ENCODE results near the gene IL10RB. TPM values are rescaled to one million over a fixed set of nuclear protein-coding genes. Genes with fewer than 3 reads are reported as not detected.

The IL10RB gene
- total and polyA plus RNA-seq, 2 of the 13 experiments (the other 11 are each of a cell fraction or from before 2014, with no cell fraction given), result 17.4 to 18.2 TPM

DNA sequence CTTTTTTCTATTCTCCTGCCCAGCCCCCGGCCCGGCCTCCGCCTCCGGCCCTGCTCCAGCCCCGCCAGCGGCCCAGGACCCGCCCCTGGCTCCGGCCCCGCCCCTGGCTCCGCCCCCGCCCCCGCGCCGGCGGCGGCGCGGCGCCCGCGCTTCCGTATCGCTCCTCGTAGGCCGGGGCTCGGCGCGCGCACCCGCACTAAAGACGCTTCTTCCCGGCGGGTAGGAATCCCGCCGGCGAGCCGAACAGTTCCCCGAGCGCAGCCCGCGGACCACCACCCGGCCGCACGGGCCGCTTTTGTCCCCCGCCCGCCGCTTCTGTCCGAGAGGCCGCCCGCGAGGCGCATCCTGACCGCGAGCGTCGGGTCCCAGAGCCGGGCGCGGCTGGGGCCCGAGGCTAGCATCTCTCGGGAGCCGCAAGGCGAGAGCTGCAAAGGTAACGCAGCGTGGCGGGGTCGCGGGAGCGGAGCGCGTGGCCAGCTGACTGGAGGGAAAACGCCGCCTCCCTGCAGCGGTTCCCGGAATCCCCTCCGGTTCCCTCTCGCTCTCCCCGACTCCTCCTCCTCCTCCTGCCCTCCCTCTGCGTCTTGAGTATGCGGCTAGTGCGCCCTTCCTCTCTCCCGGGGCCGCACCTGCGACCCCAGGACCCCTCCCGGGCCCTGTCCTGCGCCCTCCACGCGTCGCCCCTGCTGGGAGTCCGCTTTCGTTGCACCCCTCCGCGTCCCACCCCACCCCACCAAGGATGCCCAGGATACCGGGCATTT, 36.2 kb upstream of the IL10RB start, which contains the start of gene IFNAR2 (continued):
- no peak; the same call in none of the 2 replicates for TF ChIP-seq ZNF543 (CRISPR knock-in tag; IDR thresholded peaks at IDR 0.05)
- TF ChIP-seq, protein P1, sequence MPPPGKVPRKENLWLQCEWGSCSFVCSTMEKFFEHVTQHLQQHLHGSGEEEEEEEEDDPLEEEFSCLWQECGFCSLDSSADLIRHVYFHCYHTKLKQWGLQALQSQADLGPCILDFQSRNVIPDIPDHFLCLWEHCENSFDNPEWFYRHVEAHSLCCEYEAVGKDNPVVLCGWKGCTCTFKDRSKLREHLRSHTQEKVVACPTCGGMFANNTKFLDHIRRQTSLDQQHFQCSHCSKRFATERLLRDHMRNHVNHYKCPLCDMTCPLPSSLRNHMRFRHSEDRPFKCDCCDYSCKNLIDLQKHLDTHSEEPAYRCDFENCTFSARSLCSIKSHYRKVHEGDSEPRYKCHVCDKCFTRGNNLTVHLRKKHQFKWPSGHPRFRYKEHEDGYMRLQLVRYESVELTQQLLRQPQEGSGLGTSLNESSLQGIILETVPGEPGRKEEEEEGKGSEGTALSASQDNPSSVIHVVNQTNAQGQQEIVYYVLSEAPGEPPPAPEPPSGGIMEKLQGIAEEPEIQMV (CRISPR knock-in tag; IDR thresholded peaks at IDR 0.05; ENCODE audit: low read depth), result no peak
- peak; percentile 44; the same call in 1 of the 2 replicates for TF ChIP-seq ZNF788 (CRISPR knock-in tag; IDR thresholded peaks at IDR 0.05; ENCODE audit: borderline replicate concordance)
- TF ChIP-seq KDM5A (IDR thresholded peaks at IDR 0.05; ENCODE audit: borderline replicate concordance, low read length), result no peak; the same call in 1 of the 2 replicates
- TF ChIP-seq MLLT10 (CRISPR knock-in tag; IDR thresholded peaks at IDR 0.05), result no peak
- no peak for TF ChIP-seq SETDB1 (CRISPR knock-in tag; IDR thresholded peaks at IDR 0.05; ENCODE audit: borderline replicate concordance)
- TF ChIP-seq, protein P2, sequence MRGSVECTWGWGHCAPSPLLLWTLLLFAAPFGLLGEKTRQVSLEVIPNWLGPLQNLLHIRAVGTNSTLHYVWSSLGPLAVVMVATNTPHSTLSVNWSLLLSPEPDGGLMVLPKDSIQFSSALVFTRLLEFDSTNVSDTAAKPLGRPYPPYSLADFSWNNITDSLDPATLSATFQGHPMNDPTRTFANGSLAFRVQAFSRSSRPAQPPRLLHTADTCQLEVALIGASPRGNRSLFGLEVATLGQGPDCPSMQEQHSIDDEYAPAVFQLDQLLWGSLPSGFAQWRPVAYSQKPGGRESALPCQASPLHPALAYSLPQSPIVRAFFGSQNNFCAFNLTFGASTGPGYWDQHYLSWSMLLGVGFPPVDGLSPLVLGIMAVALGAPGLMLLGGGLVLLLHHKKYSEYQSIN (CRISPR knock-in tag; IDR thresholded peaks at IDR 0.05; ENCODE audit: borderline replicate concordance), result no peak
- TF ChIP-seq SPEN (CRISPR knock-in tag; IDR thresholded peaks at IDR 0.05; ENCODE audit: low read depth), result no peak
- TF ChIP-seq ZNF496 (CRISPR knock-in tag; IDR thresholded peaks at IDR 0.05; ENCODE audit: insufficient replicate concordance), result no peak
- TF ChIP-seq PAWR (CRISPR knock-in tag; IDR thresholded peaks at IDR 0.05; ENCODE audit: borderline replicate concordance), result no peak
- TF ChIP-seq ZNF230 (CRISPR knock-in tag; IDR thresholded peaks at IDR 0.05), result no peak
- peak; percentile 60 for TF ChIP-seq POLR2G (IDR thresholded peaks at IDR 0.05; ENCODE audit: low read depth, low read length)
- no peak for TF ChIP-seq EZH2 (conservative IDR thresholded peaks at IDR 0.05; ENCODE audit: low read depth, low read length)
- TF ChIP-seq, protein P3, sequence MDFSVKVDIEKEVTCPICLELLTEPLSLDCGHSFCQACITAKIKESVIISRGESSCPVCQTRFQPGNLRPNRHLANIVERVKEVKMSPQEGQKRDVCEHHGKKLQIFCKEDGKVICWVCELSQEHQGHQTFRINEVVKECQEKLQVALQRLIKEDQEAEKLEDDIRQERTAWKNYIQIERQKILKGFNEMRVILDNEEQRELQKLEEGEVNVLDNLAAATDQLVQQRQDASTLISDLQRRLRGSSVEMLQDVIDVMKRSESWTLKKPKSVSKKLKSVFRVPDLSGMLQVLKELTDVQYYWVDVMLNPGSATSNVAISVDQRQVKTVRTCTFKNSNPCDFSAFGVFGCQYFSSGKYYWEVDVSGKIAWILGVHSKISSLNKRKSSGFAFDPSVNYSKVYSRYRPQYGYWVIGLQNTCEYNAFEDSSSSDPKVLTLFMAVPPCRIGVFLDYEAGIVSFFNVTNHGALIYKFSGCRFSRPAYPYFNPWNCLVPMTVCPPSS (IDR thresholded peaks at IDR 0.05), result no peak
- TF ChIP-seq HOXA3 (CRISPR knock-in tag; IDR thresholded peaks at IDR 0.05), result peak; percentile 16; the same call in 1 of the 2 replicates
- no peak for TF ChIP-seq ZNF333 (CRISPR knock-in tag; IDR thresholded peaks at IDR 0.05; ENCODE audit: borderline replicate concordance)
- TF ChIP-seq ZNF136 (CRISPR knock-in tag; IDR thresholded peaks at IDR 0.05; ENCODE audit: low read depth), result no peak
- TF ChIP-seq ZNF501 (CRISPR knock-in tag; IDR thresholded peaks at IDR 0.05), result peak; percentile 16; the same call in 1 of the 2 replicates
- no peak for TF ChIP-seq REXO4 (CRISPR knock-in tag; IDR thresholded peaks at IDR 0.05; ENCODE audit: borderline replicate concordance)
- TF ChIP-seq, protein P4, sequence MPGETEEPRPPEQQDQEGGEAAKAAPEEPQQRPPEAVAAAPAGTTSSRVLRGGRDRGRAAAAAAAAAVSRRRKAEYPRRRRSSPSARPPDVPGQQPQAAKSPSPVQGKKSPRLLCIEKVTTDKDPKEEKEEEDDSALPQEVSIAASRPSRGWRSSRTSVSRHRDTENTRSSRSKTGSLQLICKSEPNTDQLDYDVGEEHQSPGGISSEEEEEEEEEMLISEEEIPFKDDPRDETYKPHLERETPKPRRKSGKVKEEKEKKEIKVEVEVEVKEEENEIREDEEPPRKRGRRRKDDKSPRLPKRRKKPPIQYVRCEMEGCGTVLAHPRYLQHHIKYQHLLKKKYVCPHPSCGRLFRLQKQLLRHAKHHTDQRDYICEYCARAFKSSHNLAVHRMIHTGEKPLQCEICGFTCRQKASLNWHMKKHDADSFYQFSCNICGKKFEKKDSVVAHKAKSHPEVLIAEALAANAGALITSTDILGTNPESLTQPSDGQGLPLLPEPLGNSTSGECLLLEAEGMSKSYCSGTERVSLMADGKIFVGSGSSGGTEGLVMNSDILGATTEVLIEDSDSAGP (CRISPR knock-in tag; IDR thresholded peaks at IDR 0.05; ENCODE audit: borderline replicate concordance), result peak; percentile 73; the same call in 1 of the 2 replicates
